Activated T-cell treated with anti-CD3 and anti-CD28 coated beads, Interleukin-2, amount 50 U/mL, for 48 hours (primary cell): ENCODE measurements around the gene MAP2K1.
"Not testable (repeated sequence)": the region's sequence is repeated elsewhere in the genome, so short reads cannot be mapped to it uniquely, and the experiment has no call there.

Source experiments
- DNase-seq, 2 experiments: peaks; one replicate each; pipeline ENCODE4 v3.0.0-alpha.2; 2020

MAP2K1 gene

GRCh38 chr15:66481107-66481856 lies 94.6 kb downstream of the MAP2K1 start:
- no peak for DNase-seq

GRCh38 chr15:66482539-66482938 lies 95.8 kb downstream of the MAP2K1 start:
- DNase-seq: no peak

- DNase-seq: no peak
Observed at GRCh38 chr15:66483131-66483566, 96.4 kb downstream of the MAP2K1 start.

GRCh38 chr15:66484539-66485112 lies 97.9 kb downstream of the MAP2K1 start:
- no peak for DNase-seq

- DNase-seq: no peak
Observed at GRCh38 chr15:66486887-66487286, 100.2 kb downstream of the MAP2K1 start.

GRCh38 chr15:66488525-66488924 lies 101.8 kb downstream of the MAP2K1 start:
- no peak for DNase-seq

- peak; percentile 7 to 10 for DNase-seq
Observed at GRCh38 chr15:66489179-66489791, 102.6 kb downstream of the MAP2K1 start.

- peak in 1 of 2 experiments; percentile 15 for DNase-seq
Observed at GRCh38 chr15:66491846-66492245, 105.1 kb downstream of the MAP2K1 start.

- DNase-seq: peak in 1 of 2 experiments; percentile 11
Observed at GRCh38 chr15:66494262-66494661, 107.5 kb downstream of the MAP2K1 start.

- no peak for DNase-seq
Observed at GRCh38 chr15:66496951-66497501, 110.3 kb downstream of the MAP2K1 start.

GRCh38 chr15:66497502-66498455 lies 111.1 kb downstream of the MAP2K1 start, which contains the start of gene SNAPC5:
TSS of gene SNAPC5 (minus strand) at chr15:66497762. CDS start at chr15:66497731, 31 bp downstream.
- peak; percentile 99 to 100 for DNase-seq

GRCh38 chr15:66498501-66499386 lies 112.0 kb downstream of the MAP2K1 start:
- DNase-seq: peak; percentile 37 to 40

- DNase-seq: not testable (repeated sequence)
Observed at GRCh38 chr15:66500346-66500745, 113.6 kb downstream of the MAP2K1 start.

GRCh38 chr15:66502491-66502890 lies 115.8 kb downstream of the MAP2K1 start:
- no peak for DNase-seq

GRCh38 chr15:66503041-66503648 lies 116.4 kb downstream of the MAP2K1 start:
- DNase-seq: not testable (repeated sequence)

GRCh38 chr15:66503780-66504562 lies 117.3 kb downstream of the MAP2K1 start:
- no peak for DNase-seq

- DNase-seq: peak; percentile 86
Observed at GRCh38 chr15:66504563-66505429, 118.1 kb downstream of the MAP2K1 start, which contains the start of the genes RPL4 and ZWILCH. TSS of gene RPL4 (minus strand) at chr15:66504855. CDS start at chr15:66504790, 65 bp downstream. TSS of gene ZWILCH (plus strand) at chr15:66505326. CDS start at chr15:66505339, 13 bp downstream.

- DNase-seq: no peak
Observed at GRCh38 chr15:66505430-66505811, 118.7 kb downstream of the MAP2K1 start.

- no peak for DNase-seq
Observed at GRCh38 chr15:66505818-66506217, 119.1 kb downstream of the MAP2K1 start.
